Activated naive CD4-positive, alpha-beta T cell (primary cell): Measurements from ENCODE around the gene RFX8.
A peak's percentile ranks its signal among the peaks of the same experiment; 100 is the strongest.
"Not testable (repeated sequence)": the region's sequence is repeated elsewhere in the genome, so short reads cannot be mapped to it uniquely, and the experiment has no call there.

Experiments used
- DNase-seq, 4 experiments: peaks; one replicate each; lab custom pipeline; 2025; lab: John Stamatoyannopoulos, UW

The RFX8 gene

DNA sequence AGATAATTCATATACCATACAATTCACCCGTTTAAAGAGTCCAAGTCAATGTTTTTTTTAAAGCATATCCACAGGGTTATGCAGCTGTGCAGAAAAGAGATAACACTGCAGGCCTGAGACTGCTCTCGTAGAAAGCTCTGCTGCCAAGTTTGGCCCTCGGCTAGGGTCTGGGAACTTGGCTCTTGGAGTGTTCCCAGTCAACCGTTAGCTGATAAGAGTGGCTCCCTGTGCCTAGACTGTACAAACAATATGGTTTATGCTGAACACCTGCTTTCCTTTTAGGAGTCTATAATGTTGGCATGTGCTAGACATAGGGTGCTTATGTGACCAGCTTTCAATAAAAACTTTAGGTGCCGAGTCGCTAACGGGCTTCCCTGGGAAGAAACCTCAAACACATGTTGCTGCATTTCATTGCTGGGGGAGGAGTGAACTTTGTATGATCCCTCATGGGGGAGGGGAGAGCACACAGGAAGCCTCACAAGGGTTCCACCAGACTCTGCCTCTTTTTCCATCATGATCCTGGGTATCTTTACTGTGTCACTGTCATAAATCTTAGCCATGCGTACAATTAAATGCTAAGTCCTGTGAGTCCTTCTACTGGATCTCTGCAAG, 34.7 kb downstream of the RFX8 start:
- no peak for DNase-seq

DNA sequence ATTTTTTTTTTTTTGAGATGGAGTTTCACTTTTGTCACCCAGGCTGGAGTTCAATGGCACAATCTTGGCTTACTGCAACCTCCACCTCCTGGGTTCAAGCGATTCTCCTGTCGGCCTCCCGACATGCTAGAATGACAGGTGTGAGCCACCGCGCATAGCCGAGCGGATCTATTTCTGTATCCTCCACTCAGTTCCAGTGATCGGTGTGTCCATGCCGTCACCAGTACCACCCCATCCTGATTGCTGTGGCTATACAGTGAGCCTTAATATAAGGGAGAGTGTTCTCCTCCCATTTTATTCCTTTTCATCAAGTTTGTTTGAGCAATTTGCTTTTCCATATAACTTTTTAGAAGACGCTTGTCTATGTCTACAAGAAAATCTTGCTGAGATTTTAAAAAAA, 35.2 kb downstream of the RFX8 start:
- no peak for DNase-seq

DNA sequence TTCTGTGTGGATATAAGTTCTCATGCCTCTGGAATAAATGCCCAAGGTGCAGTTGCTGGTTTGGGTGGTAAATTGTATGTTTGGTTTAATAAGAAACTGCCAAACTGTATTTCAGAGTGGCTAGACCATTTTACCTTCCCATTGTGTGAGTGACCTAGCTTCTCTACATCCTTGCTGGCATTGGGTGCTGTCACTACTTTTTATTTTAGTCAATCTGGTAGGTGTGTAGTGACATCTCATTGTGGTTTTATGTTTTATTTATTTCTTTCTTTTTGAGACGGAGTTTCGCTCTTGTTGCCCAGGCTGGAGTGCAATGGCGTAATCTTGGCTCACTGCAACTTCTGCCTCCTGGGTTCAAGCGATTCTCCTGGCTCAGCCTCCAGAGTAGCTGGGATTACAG, 36.4 kb downstream of the RFX8 start:
- not testable (repeated sequence) for DNase-seq

DNA sequence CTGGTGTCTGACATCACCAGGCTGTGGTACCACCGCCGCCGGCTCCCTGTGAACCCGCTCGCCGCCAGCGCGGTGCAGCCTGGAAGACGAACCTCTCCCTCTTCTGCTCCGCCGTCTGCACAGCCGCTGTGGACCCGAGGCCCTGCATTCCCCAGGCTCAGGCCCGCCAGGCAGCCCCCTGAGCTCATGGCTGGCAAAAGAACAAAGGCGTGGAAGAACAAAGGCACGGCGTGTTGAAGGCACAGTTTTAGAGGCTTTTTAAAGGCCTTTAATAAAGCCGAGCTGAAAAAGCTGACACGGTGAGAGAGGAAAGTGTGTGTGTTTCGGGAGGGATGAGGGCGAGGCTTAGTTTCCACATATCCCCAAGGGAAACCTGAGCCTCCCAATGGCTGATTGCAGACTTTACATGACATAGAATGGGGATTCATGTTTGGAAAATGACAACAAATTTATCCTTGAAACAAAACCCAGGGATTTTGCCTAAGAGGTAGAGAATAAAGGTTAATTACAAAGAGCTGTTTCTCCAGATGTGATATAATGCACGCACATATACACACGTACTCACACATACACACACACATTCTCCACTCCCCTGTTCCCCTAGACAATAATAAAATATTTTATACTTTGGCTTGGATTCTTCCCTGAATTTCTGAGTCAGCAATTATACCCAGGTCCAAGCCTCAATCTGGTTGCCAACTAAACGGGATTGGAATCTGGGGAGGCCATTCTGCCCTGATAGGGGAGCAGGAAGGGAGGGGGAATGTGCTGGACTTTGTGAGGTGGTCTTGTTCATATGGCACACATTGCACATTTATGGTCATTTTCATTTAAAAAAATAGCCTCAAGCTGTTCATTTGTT, 39.7 kb downstream of the RFX8 start:
- DNase-seq: no peak

DNA sequence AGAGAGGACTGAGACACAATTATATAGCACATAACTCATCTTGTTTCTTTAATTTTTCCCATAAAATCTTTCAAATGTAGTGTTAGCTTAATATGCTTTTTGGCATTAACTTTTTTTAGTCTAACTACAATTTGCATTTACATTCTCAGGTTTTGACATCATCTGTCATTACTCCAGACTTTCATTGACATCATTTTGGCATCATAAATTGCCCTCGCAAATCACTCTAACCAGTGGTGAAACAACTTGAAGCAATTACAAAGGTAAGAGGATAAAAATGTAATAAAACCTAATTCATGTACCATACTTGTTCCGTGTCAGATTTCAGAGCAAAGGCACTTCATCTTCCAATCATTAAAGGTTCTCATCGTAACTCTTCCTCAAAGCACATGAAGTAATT, 41.4 kb downstream of the RFX8 start:
- no peak for DNase-seq

DNA sequence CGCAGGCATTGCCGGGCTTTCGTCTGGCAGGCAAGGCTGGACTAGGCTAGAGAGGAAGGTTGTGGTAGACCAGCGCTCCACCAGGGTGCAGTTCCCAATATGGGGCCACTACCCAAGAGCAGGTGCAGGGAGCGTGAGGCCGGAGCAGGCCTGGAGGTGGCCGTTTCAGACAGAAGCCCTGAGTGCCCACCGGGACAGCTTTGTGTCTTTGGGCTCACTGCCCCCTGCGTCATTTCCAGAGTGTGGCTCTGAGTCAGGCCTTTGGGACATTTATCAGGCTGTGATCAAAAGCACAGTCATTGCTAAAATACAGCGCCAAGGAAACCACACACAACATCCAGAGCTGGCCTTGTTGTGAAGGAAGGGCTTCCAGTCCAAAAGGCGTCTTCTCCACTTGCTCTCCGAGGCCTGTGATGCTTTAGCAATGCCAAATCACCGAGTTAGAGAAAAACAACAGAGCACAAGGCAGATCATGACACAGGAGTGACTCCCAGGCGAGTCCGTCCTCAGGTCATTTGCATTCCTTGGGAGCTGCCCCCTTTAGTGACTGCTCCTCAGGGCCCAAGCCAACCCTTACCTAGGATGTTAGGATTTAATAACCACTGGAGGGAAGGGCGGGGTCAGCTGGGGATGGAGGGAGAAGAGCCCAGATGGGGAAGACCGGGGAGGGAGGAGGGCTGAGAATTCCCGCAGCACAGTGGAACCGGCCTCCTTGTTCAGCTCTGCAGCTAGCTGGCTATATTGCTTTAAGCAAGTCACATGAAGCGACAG, 42.3 kb downstream of the RFX8 start:
- DNase-seq: no peak

DNA sequence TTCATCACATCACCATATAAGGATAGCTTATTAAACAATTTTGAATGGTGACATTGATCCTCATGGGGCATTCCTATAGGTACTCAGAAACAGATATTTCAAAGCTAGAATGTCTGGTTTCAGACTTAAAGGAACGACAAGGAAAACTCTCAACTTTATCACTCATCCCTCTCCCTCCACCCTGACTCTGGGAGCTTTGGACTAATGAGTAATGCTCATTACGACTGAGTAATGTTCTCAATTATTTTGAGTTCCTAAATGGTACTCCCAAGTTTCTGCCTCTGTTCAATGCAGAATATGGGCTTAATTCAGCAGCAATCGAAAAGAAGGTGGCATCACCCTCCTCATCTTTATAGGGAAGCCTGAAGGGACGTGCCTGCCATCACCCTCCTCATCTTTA, 43.4 kb downstream of the RFX8 start:
- no peak for DNase-seq

DNA sequence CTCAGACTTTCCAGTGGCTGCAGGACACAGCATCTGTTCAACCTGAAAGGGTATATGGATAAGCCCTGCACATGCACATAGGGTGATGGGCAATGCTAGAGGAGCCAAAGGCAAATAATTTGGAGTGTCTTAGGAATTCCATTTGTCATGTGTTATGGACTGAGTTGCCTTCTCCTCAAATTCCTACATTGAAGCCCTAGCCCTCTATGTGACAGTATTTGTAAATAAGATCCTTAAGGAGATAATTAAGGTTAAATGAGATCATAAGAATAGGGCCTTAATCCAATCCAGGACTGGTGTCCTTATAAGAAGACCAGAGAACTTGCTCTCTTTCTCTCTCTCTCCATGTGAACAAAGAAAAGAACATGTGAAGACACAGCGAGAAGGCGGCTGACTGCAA, 44.8 kb downstream of the RFX8 start:
- no peak for DNase-seq

DNA sequence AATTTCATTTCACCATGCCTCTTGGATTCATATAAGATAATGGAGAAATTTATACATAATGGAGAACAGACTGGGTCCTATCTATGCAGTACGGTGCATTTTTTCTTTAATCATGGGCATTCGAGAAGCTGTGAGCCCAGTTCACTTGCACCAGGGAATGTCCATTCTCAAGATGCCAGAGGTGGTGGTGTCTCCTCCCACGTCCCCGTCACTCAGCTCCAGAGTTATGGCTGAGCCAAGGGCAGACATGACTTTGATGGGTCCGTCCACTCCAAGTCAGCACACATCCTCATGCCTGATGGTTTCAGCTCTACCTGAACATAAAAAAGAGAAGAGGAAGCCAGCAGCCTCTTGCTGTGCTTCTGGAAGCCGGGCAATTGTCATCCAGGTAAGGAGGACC, 45.5 kb downstream of the RFX8 start:
- DNase-seq: no peak

DNA sequence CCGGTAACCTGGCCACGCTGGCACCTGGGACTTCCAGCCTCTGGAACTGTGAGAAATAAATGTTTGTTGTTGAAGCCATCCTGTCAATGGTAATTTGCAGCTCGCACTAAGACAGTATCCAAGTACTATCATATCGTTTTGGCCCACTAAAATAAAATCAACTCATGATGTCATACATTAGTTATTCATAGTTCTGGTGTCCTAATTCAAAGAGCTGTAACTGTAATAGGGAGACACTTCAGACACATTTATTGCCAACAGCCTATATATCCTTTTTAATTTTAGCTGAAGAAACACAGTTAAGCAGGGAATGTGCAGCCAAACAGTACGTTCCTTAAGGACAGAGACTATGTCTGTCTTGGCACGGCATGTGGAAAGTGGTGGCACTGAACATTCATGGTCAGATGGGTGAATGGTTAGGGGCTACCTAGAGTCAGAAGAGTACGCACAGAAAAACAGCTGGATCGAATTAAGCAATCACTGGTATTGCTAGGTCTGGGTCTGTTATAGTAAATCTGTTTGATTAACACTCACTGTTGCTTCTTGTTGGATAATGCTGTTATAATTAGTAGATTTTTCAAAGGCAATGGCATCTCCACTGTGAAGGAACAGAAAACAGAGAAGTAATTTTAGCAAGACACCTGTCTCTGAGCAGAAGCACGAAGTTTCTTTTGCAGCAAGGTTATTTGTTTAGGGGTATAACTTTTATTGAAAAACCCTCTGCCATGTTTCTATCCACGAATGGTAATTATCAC, 46.3 kb downstream of the RFX8 start:
- no peak for DNase-seq

DNA sequence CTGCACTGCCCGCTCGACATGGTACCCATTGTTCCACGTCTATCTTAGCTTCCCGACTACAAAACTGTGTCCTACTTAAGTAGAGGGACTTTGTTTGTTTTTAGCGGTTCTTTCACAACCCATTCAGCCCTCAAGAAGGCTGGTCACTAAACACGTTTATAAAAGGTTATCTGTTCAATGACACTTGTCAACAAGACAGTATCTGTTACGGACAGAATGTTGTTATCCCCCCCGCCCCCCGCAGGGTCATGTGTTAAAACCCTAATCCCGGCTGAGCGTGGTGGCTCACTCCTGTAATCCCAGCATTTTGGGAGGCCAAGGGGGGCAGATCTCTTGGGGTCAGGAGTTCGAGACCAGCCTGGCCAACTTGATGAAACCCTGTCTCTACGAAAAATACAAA, 47.2 kb downstream of the RFX8 start:
- no peak for DNase-seq

DNA sequence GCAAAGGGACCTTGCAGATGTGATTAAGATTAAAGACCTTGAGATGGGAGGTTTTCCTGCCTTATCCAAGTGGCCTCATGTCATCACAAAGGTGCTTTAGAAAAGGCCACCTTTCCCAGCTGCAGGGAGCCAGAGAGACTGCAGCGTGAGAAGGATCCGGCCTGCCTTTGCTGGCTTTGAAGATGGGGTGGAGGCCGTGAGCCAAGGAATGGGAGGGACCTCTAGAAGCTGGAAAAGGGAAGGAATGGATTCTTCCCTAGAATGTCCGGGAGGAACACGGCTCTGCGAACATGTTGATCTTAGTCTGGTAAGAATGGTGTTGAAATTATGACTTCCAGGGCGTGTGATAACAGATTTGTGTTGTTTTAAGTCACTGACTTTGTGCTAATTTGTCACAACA, 47.7 kb downstream of the RFX8 start:
- DNase-seq: no peak

DNA sequence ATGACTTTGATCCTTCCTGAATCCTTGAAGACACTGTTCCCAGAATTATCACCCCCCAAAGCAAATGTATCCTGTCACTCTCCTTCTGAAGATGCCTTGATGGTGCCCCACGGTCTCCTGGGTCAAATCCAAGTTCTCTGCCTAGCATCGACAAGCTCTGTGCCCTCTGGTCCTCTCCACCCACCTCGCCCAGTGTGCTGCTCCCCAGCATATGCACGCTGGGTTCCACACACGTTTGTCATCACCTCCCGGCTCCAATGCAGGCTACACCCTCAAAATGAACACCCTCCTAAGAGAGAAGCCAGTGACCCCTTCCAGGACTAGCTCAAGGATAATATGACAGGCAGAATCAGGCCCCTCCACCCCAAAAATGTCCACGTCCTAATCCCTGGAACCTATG, 48.1 kb downstream of the RFX8 start:
- DNase-seq: no peak

DNA sequence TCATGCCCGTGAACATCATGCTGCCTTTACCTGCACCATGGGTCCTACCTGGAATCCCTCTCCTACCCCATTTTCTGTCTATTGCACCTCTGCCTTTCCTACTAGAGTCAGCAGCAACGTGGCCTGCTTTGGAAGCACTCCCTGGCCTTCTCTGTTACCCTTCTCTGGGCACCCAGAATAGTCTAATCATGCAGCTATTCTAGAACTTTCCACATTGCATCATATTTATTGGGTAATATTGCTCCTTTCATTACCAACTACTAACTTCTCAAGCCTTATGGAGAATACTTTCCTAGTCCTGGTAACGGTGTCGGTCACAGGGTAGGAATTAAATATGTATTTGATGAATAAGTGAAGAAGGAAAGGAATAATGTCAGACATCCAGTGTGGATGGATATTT, 54.3 kb downstream of the RFX8 start:
- DNase-seq: no peak

DNA sequence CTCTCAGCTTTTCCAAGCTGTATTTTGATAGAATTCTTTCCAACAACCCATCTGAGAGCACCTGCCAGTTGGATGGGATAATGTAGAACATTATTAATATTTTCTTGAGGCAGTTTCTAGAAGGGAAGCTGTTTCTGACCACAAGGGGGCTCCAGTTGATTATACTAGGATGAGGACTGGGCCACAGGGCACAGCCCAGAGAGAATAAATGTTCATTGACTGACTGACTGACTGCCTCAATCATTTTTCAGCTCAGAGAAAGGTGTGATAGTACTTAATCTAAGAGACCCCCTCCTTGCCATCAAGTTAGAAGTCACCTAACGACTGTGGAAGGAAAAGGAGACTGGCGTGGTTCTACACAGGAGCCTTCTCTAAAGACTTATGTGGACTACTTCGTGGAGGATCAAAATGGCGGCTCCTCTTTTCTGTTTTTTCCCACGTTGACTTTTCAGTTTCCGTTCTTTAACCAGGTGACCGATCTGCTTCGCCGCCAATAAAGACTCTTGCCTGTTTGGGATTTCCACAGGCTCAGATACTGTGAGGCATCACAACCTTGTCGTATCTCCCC, 55.7 kb downstream of the RFX8 start:
- peak in 3 of 4 experiments; percentile 3 to 23 (median 21) for DNase-seq

DNA sequence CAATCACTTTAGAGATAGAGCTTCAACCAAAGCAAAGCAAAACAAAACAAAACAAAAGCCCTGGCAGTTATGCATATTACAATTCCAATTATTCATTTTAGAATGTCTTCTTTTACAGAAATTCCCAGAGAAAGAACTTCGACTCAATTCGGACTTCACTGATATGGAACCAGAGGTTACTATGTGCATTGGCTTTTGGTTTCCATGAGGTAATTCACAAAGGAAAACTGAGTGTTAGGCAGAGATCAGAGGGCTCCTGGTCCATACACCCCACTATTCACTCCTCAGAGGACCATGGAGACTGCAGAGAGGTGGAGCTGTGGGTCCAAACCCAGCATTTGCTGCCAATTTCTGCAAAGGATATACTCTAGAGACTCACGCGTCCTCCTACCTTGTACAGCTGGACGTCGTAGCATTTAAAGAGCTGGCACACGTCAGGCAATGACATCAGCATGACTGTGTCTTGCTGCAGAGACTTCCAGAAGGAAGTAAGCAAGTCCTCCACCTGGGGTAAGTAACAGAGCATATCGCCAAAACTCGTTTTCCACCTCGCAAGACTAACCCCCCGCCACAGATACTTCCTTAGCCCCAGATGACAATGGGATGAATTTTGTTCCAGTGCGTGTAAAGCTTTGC, 56.3 kb downstream of the RFX8 start:
- DNase-seq: no peak

DNA sequence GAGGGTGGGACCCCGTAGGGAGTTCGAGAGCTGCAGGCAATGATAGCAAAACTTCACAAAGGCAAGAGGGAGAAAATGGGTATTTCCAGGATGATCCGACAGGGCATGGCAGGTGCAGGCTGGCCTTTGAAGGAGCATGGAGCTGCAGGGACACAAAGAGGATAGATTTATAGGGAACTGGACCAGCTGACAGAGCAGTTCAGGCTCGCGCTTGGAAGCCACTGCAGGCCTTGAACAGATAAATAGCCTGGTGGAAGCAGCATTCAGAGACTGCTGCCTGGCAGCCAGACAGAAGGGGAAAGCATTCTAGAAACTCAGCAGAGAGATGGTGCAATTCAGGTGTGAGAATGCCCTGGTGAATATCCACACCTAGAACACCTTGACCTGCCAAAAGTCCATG, 58.3 kb downstream of the RFX8 start:
- DNase-seq: no peak

DNA sequence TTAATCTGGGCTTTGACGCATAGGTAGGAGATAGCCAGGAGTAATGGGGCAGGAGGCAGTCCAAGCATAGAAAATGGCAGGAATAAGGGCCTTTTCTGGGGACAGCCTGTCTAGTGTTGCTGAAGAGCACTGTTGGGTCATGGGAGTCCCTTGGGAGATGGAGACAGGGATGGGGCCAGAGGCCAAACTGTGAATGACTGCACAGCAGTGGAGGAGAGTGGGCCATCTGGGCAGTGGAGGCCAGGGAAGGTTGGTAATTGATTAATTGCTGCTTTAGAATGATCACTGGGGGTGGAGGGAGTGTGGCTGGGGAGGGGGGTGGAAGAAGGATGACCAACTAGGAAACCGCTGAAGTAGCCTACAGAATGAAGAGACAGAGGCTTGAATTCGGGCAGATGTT, 59.0 kb downstream of the RFX8 start:
- DNase-seq: no peak

DNA sequence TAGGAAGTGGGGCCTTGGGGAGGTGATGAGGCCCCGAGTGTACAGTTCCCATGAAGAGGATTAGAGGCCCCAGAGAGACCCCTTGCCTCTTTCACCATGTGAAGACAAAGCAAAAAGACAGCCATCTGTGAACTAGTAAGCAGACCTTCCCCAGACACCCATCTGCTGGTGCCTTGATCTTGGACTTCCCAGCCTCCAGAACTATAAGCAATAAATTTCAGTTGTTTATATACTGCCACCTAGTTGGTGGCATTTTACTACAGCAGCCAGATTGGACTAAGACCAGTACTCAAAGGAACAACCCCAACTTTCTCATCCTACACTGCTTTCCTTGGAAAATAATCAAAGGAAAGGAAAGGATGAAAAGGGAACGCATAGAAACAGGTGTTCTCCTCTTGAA, 59.7 kb downstream of the RFX8 start:
- no peak for DNase-seq

DNA sequence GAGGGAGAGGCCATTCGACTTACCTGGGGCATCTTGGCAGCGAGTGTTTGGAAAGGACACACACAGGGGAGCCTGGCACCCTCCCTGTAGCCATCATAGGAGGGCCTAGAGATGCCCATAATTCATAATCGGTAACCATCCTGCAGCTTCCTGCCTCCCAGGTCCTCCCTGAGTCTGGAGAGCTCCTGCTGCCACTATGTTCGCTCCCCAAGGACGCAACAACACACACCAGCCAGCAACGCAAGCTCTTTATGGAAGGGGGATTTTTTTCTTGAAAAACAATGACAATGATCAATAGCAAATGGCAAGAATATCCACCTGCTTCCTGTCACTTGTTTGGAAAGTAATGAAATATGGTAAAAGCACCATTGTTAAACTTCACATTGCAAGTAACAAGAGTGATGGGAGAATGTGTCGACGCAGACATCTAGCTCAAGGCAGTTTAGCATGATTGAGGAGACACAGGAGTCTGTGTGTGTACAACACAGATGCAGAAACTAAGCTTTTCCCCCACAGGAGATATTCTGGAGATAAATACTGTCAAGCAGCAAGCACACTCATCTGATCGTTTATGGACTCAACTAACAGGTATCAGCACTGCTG, 62.7 kb downstream of the RFX8 start:
- DNase-seq: no peak

DNA sequence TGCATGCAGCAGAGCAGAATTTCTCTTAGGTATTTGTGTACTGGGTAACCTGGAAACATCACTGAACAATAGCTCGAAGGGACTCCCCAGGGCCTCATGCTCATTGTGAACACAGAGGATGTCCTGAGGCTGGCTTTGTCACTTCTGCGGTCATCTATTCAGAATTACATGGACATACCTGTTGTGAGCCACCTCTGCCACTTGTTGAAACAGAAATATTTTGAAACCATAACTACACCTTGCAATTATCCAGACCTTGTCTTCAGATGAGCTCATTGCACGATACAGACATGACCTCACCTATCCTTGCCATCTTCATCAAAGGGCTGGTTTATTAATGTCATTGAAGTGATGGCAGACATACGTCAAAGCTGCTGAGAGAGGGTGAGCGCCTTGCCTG, 64.2 kb downstream of the RFX8 start:
- no peak for DNase-seq
